NCI-H1930 (cell line): Measurements from ENCODE around the gene EEPD1.
"Not testable (repeated sequence)": the region's sequence is repeated elsewhere in the genome, so short reads cannot be mapped to it uniquely, and the experiment has no call there.

Experiments used
- DNase-seq, 2 experiments: peaks; one replicate each; lab custom pipeline; 2025; lab: John Stamatoyannopoulos, UW

EEPD1 gene

DNA sequence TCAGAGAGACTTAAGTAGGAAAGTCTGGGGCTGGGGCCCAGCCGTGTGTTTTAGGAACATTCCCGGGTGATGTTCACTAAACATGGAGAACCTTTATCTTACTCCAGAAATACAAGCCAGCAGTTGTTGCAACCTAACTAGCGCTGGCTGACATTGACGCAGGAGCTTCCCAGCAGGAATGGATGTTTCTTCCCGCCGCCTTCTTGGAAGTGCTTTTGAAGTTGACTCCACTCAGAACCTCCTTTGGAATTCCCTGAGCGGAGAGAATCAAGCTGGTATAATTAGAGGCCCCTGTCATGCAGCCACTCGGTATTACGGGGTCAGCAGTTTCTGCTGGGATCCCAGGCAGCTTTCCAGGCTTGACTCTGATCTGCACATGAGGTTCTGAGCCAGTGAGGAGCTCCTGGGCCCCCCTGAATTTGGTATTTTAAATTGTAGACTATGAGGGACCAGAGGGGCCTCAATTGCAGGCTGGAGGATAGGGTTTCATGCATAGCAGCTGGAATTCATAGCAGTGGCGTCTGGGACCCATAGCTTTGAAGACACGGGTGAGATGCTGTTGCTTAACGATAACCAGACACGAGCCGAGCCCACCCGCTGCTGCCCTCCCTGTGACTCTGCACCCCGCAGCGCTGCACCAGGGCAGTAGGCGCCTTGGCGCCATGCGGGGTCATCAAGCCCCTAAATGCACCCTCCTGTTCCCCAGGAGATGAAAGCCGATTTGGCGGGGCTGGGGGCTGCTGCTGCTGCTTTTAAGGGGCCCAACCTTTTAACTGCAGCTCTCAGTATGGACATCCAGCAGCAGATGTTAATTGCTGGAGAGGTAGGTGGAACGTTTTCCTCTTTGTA is 61.8 kb downstream of the EEPD1 start:
- DNase-seq, result no peak

DNA sequence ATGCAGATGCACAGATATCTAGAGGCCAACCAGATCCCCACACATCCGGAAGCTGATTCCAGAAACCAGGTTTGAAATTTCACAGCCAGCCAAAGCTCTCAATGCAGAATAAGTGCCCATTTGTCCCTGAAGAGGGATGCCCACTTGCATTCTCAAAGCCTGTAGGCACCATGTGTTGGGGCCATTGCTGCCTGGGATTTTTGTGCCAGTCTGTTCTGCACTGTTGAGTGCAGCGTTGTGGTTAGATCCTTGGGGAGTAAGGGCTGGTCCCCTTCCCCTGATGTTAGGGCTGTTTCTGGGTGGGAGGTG is 62.4 kb downstream of the EEPD1 start:
- DNase-seq, result no peak

DNA sequence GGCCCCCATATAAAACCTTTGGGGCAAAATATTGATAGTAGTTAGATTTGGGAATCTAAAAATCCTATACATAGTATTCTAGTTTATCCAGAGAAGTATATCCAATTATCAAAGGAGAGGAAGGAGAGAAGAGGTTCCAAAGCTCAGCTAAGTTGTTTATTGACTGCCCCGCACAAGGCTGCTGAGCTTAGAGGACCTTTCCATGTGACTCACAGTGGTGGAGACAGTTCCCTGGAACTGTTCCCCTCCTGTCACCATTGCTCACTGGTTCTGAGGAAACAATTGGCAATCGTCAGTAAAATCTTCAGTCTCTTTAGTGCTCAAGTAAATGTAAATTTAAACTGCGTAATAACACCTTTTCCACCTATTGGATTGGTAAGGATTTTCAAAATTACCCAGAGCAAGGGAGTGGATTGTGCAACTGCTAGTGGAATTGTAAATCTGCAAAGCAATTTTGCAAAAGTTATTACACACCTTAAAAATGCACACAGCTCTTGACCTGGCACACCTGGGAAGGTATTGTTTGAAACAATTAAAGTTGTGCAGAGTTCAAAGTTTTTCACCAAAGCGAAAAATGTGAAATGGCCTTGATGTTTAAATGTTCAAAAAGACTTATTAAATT is 63.1 kb downstream of the EEPD1 start:
- no peak for DNase-seq

DNA sequence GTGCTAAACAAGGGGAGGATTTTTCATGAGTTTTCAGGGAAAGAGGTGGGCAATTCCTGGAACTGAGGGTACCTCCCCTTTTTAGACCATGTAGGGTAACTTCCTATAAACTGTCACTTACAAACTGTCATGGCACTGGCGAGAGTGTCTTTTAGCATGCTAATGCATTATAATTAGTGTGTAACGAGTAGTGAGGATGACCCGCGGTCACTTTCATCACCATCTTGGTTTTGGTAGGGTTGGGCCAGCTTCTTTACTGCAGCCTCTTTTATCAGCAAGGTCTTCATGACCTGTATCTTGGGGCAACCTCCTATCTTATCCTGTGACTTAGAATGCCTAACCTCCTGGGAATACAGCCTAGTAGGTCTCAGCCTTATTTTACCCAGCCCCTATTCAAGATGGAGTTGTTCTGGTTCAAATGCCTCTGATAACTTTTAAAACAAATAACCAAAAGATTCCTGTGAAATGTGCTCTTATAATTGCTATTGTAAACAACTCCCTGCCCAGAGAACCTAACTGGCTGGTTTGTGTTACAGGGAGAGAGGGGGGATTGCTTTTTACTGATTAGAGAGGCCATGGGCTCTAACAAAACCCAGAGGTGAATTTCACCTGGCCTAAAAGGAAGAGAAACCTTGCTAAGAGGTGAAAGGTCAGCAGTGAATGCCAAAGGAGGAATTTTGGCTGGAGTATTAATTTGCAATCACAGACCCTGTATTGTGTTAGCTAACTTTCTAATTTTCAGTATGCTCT is 64.3 kb downstream of the EEPD1 start:
- DNase-seq, result no peak

DNA sequence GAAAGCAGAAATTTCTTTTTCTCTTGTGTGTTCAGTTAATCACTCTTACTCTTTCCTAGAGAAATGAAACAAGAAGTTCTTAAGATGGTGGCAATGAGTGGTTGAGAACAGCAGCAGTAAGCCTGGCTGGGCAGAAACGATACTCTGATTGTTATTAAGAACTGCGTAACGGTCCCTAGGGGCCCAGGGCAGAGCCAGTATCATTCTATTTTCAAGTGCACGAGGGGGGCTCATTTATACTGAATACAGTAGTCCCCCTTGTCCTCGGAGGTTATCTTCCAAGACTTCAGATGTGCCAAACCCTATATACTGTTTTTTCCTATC is 64.9 kb downstream of the EEPD1 start:
- DNase-seq, result no peak

DNA sequence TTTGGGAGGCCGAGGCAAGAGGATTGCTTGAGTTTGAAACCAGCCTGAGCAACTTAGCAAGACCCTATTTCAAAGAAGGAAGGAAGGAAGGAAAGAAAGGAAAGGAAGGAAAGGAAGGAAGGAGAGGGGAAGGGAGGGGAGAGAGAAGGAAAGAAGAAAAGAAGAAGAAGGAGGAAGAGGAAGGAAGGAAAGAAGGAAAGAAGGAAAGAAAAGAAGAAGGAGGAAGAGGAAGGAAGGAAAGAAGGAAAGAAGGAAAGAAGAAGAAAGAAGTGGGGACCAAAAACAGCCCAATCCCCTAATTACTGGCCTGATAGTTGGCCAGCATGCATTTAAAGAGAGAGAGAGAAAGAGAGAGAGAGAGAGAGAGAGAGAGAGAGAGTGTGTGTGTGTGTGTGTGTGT is 66.4 kb downstream of the EEPD1 start:
- no peak for DNase-seq

DNA sequence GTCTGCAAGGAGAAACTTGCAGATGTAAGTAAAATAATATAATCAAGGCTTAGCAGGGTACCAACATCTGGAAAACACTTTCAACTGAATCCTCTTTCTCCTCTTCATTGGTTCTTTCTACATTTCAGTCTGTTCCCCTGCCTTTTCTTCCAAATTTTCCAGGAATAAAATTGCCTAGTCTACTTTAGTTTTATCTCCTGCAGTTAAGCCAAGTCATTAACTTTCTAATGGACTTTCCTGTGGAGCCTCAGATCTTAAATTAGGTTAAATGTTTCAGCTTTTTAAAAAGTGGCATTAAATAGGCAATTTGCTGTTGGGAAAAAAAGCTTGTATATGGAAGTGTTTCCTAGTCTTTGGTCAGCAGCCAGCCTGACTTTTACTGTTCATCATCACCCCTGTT is 70.8 kb downstream of the EEPD1 start:
- DNase-seq, result no peak

DNA sequence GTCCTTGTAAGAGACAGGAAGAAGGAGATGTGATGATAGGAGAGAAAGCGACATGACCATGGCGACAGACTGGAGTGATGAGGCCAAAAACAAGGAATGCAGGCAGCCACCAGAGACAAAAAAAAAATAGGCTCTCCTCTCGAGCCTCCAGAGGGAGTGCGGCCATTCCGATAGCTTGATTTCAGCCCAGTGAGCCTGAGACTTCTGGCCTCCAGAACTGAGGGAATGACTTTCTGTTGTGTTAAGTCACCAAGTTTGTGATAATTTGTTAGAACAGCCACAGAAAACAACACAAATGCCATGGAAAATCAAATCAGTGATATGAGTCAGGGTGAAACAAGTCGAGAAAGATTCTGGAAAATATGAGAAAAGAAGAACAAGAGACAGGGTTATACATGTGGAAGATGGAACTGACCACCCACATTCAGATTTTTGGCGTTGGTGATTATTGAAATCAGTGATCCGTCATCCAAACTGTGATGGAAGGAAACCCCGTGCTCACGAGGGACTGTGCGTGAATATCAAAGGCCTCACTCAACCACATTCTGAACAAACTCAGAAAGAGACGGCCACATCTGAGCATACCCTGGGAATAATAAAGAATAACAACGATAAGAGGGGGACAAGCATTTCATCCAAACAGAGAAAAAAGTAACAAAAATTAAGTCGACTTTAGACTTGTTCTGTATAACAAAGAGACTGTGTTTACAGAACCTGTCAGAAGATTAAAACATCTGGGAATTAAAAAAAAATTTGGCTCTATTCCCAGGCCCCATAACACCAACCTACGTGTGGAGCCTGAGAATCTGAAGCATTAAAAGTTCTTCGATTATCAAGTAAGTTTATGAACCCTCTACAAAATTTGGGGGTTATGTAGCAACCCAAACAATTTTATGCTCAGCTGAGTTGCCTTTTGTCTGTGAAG is 72.1 kb downstream of the EEPD1 start:
- DNase-seq, result no peak

DNA sequence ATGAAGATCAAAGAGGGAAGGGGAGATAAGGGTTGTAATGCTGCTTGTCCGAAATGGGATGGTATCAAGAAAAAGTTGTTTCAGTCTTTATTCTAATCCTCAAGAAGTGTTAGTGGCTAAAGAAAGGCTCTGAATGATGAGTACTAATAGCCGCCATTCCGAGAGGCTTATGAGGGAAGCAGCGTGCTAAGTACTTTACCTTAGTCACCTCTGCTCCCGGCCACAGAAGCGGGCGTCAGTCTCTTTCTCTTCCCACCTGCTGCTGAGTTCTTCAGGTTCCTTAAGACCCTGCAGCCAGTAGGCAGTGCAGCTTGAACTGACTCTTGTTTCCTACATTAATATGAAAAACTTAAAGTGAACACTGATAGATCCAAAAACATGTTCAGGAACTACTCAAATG is 73.1 kb downstream of the EEPD1 start:
- DNase-seq, result no peak

DNA sequence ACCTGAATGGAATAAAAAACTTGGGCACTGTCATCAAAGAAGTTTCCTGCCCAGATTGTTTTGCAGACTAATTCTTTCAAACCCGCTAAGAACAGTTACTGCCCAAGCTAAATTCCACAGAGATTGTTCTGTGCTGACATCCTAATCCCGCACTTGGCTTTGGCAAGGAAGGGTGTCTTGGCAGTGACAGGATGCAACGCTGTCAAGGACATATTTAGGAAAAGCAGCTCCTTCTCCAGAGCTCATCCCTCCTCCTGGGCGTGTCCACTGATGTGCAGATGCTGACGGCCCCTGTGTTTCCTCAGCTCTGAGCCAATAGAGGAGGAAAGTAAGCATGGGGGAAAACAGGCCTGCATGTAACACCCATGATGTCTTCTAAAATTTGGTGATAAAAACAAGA is 74.2 kb downstream of the EEPD1 start:
- no peak for DNase-seq

DNA sequence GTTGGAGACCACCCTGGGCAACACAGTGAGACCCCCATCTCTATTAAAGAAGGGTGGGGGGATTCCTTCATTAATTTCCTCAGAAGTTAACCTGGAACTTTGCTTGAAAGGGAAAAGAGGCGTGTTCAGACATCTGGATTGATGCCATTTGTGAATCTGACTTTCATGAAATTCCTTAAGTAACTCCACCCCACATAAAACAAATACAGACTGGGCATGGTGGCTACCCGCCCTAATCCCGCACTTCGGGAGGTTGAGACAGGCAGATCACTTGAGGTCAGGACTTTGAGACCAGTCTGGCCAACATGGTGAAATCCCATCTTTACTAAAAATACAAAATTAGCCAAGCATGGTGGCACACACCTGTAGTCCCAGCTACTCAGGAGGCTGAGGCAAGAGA is 75.0 kb downstream of the EEPD1 start:
- no peak for DNase-seq

DNA sequence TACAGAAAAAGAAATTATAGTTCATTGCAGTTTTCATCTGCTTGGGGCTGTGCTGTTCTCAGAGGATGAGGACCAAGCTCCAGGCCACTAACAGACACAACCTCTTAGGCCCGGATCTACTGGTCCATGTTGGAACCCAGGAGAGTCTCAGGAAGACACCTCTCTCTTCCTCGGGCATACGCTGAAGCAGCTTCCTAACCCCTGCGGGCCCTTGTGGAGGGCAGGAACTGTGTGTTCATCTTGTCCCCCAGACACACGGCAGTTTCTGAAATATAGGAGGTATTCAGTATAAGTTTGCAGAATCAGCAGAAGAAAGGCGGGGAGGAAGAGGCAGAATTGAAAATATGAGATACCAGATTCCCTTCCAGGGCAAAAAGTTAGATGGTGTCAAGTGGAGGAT is 78.4 kb downstream of the EEPD1 start:
- DNase-seq, result no peak

DNA sequence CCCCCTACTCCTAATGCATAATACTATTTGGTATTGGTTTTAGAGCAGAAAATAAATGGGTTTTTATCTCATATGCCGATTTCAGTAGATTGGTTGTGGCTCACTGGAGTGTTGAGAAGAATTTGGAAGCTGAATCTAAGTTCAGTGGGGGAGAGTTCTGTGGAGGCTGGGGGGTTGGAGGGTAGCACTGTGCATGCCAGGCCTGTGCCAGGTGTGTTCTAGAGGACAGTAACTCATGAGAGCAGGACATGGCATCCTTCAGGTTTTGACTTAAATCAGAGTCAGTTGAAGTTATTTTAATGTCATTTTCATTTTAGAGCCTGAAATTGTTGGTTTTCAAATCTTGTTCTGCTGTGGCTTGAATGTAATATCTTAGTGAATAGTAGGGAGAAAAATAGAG is 79.5 kb downstream of the EEPD1 start:
- DNase-seq, result no peak

DNA sequence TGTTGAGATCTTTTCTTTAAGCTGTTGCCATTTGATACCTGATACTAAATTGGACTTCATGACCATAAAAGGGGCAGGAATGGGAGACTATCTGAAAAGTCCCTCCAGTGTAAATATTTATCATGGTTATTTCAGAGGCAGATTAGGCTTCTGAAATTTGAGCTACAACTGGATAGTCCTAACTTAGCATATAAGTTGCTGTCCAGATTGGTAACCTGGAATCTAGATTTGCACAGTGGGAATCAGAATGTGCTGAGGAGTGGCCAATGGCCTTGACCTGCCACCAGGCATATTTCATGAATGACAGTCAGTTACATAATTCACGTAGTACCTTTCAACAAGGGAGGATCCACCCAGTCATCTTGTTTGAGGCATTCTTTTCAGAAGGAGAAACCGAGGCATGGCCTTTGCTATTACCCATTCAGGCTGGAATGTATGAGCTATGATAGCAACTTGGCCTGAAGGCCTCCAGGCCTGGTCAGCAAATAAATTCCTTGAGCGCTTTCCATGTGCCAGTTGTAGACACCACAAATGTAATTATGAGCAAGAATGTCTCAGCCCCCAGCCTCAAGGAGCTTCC is 80.0 kb downstream of the EEPD1 start:
- no peak for DNase-seq

DNA sequence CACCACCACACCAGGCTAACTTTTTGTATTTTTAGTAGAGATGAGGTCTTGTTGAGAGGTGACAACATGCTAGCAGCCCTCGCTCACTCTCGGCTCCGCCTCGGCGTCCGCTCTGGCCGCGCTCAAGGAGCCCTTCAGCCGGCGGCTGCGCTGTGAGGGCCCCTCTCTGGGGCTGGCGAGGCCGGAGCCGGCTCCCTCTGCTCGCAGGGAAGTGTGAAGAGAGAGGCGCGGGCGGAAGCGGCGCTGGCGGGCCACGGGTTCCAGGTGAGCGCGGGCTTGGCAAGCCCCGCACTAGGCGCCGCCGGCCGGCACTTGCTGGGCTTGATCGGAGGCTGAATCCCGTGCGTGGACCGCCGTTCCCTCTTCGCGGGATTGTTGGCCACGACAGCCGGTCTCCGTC is 83.0 kb downstream of the EEPD1 start:
- no peak for DNase-seq

DNA sequence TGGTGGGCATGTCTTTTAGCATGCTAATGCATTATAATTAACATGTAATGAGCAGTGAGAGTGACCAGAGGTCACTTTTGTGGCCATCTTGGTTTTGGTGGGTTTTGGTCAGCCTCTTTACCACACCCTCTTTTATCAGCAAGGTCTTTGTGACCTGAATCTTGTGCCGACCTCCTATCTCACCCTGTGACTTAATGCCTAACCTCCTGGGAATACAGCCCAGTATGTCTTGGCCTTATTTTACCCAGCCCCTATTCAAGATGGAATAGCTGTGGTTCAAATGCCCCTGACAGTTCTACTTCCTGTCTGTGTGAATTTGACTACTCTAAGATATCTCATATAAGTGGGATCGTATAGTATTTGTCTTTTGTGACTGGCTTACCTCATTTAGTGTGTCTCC is 85.1 kb downstream of the EEPD1 start:
- no peak for DNase-seq

DNA sequence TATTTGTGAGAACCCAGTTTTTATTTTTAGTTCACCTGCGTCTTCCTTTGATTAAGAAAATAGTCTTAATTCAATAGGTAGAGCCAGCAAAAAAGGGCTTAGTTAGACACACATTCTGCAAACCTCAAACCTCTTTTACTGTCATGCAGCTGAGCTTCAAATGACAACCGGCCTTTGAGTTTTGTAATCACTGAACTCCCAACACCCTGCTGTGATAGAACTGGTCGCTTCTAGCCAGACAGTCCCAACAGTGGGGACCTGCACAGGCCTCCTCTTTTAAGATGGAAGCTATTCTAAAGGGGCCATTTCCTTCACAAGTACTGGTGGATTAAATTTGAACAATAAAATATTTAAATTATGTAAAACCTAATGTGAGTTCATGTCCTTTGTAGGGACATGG is 90.3 kb downstream of the EEPD1 start:
- DNase-seq, result not testable (repeated sequence)

DNA sequence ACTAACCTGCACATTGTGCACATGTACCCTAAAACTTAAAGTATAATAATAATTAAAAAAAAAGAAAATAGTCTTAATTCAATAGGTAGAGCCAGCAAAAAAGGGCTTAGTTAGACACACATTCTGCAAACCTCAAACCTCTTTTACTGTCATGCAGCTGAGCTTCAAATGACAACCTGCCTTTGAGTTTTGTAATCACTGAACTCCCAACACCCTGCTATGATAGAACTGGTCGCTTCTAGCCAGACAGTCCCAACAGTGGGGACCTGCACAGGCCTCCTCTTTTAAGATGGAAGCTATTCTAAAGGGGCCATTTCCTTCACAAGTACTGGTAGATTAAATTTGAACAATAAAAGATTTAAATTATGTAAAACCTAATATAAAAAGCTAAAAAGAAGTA is 90.9 kb downstream of the EEPD1 start:
- DNase-seq, result not testable (repeated sequence)

DNA sequence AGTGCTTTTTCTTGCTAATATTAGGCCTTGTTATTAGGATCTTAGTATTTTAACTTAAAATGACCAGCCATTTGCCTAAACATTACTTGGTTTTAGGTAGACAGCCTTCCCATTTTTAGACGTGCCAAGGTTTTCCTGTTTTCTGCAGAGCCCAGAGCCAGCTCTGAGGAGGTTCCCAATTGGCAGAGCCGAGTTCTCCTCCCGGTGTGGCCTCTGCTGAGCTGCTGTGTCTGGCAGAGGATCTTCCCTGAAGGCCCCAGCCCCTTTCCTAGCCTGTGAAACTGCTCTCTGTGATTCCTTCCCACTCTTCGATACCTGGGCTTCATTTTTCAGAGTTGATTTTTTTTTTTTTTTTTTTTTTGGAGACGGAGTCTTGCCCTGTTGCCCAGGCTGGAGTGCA is 91.4 kb downstream of the EEPD1 start:
- DNase-seq, result no peak

DNA sequence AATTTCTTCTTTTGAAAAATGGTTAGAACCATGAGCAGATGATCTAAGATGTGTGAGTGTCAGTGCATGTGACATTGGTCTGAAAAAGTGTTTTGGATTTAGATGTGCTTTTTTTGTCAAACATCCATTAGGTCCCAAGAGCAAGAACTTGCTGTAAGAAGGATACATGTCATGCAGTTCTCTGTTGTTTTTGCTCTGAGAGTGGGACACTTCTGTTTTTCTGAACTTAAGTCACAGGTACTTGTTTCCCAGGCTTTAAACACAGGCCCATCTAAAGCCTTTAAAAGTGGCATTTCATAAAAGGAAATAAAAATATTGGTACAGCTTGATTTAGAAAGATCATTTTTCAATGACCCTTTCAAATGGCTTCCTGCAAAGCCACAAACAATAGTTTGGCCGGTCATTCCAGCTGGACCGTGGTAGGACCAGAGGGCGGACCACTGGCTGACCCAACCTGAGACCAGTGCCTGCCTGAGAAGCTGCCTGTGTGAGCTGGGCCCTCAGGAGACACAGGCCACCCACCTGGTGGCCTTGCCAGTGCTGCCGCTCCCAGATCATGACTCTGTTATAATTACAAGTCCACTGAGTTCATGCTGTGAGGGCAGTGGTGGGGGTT is 92.7 kb downstream of the EEPD1 start:
- no peak for DNase-seq

DNA sequence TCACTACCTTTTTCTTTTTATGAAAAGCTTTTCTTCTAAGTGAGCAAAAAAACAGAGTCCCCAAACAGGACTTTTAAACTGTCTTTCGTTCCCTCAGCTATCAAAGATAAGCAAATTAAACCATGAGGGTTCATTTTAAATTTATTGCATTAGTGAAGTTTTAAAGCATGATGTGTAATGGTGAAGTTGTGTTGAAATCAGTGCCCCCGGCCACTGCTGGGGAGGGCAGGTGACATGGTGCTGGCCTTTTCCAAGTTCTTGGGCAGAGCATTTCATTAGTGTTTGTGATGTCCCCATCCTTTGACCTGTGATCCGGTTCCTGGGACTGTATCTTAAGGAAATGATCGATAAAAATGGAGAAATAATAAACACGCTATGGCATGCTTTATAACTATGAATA is 96.0 kb downstream of the EEPD1 start:
- DNase-seq, result no peak

DNA sequence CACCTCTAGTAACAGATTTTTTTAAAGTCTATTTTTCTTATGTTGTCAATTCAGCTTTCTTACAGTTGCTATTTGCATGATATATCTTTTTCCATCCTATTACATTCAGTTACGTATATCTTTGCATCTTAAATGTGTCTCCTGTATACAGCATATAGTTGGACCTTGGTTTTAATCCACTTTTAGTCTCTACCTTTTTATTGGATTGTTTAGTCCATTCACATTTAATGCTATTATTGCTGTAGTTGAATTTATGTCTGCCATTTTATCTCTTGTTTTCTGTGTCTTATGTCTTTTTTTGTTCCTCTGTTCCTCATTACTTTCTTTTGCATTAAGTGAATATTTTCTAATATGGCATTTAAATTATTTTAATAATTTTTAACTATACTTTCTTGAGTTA is 100.6 kb downstream of the EEPD1 start:
- DNase-seq, result no peak
